A673 (cell line): ENCODE measurements around the gene RECQL. TPM values are rescaled to one million over a fixed set of nuclear protein-coding genes. Genes with fewer than 3 reads are reported as not detected.
"Not testable (repeated sequence)": the region's sequence is repeated elsewhere in the genome, so short reads cannot be mapped to it uniquely, and the experiment has no call there.

Experiments used
- BruUV-seq: library from RNA; stranded (reverse); fragments of 400-500 nt; replicated peaks from 2 replicates; lab custom pipeline; 2021; lab: Mats Ljungman, UMichigan
- CTCF ChIA-PET: fragments of 300-600 bp; sonication (Branson Sonifier 250); formaldehyde crosslinking; loops from one replicate; lab custom pipeline; 2022; ENCODE audit warnings: antibody characterized with exemption; lab: Charles Lee
- POLR2A ChIA-PET: fragments of 300-600 bp; sonication (Branson Sonifier 250); formaldehyde crosslinking; loops from one replicate; lab custom pipeline; 2022; ENCODE audit warnings: antibody characterized with exemption; ENCODE audit not compliant: low non-redundant PET; lab: Charles Lee
- DNase-seq: peaks from one replicate; pipeline ENCODE4 v3.0.0-alpha.2; 2015; ENCODE audit warnings: low spot score
- H3K27ac ChIP-seq: fragments of 200-600 bp; sonication (generic); 2 replicates; pipeline ENCODE4 v1.5.1; 2016; ENCODE audit warnings: mixed run types, low read depth, mild to moderate bottlenecking, mixed read lengths, antibody characterized with exemption, low read length; ENCODE audit not compliant: poor library complexity, severe bottlenecking
- H3K27me3 ChIP-seq: fragments of 200-600 bp; sonication (generic); replicated peaks from 2 replicates; pipeline ENCODE4 v1.6.1; 2017; ENCODE audit warnings: mixed run types, low read depth, mild to moderate bottlenecking, mixed read lengths, antibody characterized with exemption, low read length; ENCODE audit not compliant: insufficient read depth, poor library complexity
- H3K36me3 ChIP-seq: fragments of 200-600 bp; sonication (generic); 2 replicates; pipeline ENCODE4 v1.6.1; 2016; ENCODE audit warnings: mixed run types, mild to moderate bottlenecking, mixed read lengths, antibody characterized with exemption, low read length; ENCODE audit not compliant: insufficient read depth, poor library complexity, severe bottlenecking
- H3K4me1 ChIP-seq: fragments of 200-600 bp; sonication (generic); 2 replicates; pipeline ENCODE4 v1.6.1; 2017; ENCODE audit warnings: mixed run types, mild to moderate bottlenecking, mixed read lengths, antibody characterized with exemption, low read length; ENCODE audit not compliant: insufficient read depth, poor library complexity, severe bottlenecking
- H3K4me3 ChIP-seq: fragments of 200-600 bp; sonication (generic); 2 replicates; pipeline ENCODE4 v1.5.1; 2016; ENCODE audit warnings: low read depth, mixed run types, mild to moderate bottlenecking, mixed read lengths, low read length; ENCODE audit not compliant: poor library complexity, severe bottlenecking
- H3K9me3 ChIP-seq: fragments of 200-600 bp; sonication (generic); 2 replicates; pipeline ENCODE4 v1.6.1; 2016; ENCODE audit warnings: mixed run types, low read depth, mild to moderate bottlenecking, mixed read lengths, antibody characterized with exemption, low read length; ENCODE audit not compliant: poor library complexity, severe bottlenecking
- EZH2 ChIP-seq: fragments of 200-600 bp; sonication (generic); IDR thresholded peaks from 2 replicates; pipeline ENCODE4 v1.6.1; 2017; ENCODE audit warnings: borderline replicate concordance, low read depth, mild to moderate bottlenecking, mixed read lengths, antibody characterized with exemption, low read length; ENCODE audit not compliant: poor library complexity, severe bottlenecking
- intact Hi-C: fragments of 100-400 bp; cut with micrococcal nuclease; formaldehyde crosslinking; loops from one replicate; pipeline ENCODE4 v1.10.0; 2022; ENCODE audit not compliant: unreplicated experiment
- total RNA-seq: library from RNA; stranded (reverse); gene quantifications from 2 replicates; pipeline ENCODE4 v1.2.3, GENCODE V29; 2021
- TF ChIP-seq, protein P1 (sequence below): fragments of 300-800, 200-600 bp; sonication (generic); conservative IDR thresholded peaks from 2 replicates; pipeline ENCODE4 v1.5.1; 2017; ENCODE audit warnings: low read depth, mild to moderate bottlenecking, antibody characterized with exemption, low read length, moderate library complexity, mixed read lengths

The RECQL gene
- total RNA-seq, 1 experiment from 2014 or later = 38.2 TPM

- POLR2A ChIA-PET = no interaction called here
- peaks cover 50% of the 10 kb centered on the region for H3K36me3 ChIP-seq
Observed at GRCh38 chr12:21475552-21475951, 25.9 kb downstream of the RECQL start.

GRCh38 chr12:21472197-21472823 lies 29.1 kb downstream of the RECQL start:
- TF ChIP-seq EZH2 = no peak
- TF ChIP-seq, protein P1, sequence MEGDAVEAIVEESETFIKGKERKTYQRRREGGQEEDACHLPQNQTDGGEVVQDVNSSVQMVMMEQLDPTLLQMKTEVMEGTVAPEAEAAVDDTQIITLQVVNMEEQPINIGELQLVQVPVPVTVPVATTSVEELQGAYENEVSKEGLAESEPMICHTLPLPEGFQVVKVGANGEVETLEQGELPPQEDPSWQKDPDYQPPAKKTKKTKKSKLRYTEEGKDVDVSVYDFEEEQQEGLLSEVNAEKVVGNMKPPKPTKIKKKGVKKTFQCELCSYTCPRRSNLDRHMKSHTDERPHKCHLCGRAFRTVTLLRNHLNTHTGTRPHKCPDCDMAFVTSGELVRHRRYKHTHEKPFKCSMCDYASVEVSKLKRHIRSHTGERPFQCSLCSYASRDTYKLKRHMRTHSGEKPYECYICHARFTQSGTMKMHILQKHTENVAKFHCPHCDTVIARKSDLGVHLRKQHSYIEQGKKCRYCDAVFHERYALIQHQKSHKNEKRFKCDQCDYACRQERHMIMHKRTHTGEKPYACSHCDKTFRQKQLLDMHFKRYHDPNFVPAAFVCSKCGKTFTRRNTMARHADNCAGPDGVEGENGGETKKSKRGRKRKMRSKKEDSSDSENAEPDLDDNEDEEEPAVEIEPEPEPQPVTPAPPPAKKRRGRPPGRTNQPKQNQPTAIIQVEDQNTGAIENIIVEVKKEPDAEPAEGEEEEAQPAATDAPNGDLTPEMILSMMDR = no peak
- DNase-seq = no peak
- H3K4me3 ChIP-seq = no peak overlapping the region
- intact Hi-C loops = no loop called here
- H3K36me3 ChIP-seq = peaks cover 60% of the 10 kb centered on the region
- H3K4me1 ChIP-seq = no peaks in the 10 kb centered on the region
- ChIA-PET POLR2A (no interaction called here), CTCF (no interaction called here)
- BruUV-seq = no TSS peak
- no peaks in the 10 kb centered on the region for H3K9me3 ChIP-seq
- no peaks in the 10 kb centered on the region for H3K27me3 ChIP-seq
- no peak overlapping the region for H3K27ac ChIP-seq

More at GRCh38 chr12:21475552-21475951, 25.9 kb downstream of the RECQL start:
- TF ChIP-seq EZH2 = no peak
- TF ChIP-seq, protein P1 = no peak
- CTCF ChIA-PET = no interaction called here
- intact Hi-C loops = no loop called here
- no peaks in the 10 kb centered on the region for H3K4me1 ChIP-seq
- DNase-seq = no peak
- no peak overlapping the region for H3K4me3 ChIP-seq
- H3K9me3 ChIP-seq = no peaks in the 10 kb centered on the region
- no peaks in the 10 kb centered on the region for H3K27me3 ChIP-seq
- H3K27ac ChIP-seq = no peak overlapping the region
- no TSS peak for BruUV-seq

DNA sequence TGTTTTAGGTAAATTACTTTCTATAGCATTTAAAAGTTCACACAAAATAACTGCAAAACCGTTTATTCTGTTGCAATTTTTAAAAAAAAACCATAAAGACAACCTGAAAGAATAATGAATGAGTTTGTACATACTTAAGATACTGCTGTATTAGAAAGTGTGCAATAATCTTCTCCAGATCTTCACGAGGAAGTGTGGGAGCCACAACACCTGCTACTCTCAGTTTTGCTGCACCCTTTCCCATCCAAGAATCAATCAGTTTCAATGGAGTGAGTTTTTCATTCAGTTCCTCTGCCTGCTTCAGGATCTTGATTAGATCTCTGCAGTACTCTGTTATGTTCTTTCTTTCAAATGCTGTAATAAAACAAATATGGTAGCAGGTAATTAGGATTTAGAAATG lies 30.1 kb downstream of the RECQL start:
- no TSS peak for BruUV-seq
- intact Hi-C loops = no loop called here
- Histone ChIP-seq H3K27ac (no peak overlapping the region), H3K4me3 (no peak overlapping the region), H3K4me1 (no peaks in the 10 kb centered on the region), H3K9me3 (no peaks in the 10 kb centered on the region), H3K27me3 (no peaks in the 10 kb centered on the region), H3K36me3 (peaks cover 58% of the 10 kb centered on the region)
- ChIA-PET POLR2A (no interaction called here), CTCF (no interaction called here)
- TF ChIP-seq EZH2 = no peak
- TF ChIP-seq, protein P1 = no peak
- DNase-seq = no peak

GRCh38 chr12:21467334-21467733 lies 34.1 kb downstream of the RECQL start:
- H3K4me1 ChIP-seq, CTCF ChIA-PET, H3K4me3 ChIP-seq, BruUV-seq, H3K9me3 ChIP-seq, POLR2A ChIA-PET, intact Hi-C loops, H3K27ac ChIP-seq, DNase-seq, H3K27me3 ChIP-seq: not testable (repeated sequence)
- peaks cover 29% of the 10 kb centered on the region for H3K36me3 ChIP-seq
